ENCODE measurements around the gene PPP2R5D.

PPP2R5D gene

GRCh38 chr6:42963855-42964605 lies 20.3 kb upstream of the PPP2R5D start:
- in situ Hi-C loops (cut with HindIII; ENCODE audit: low sequenced_read_pairs), result no loop called here
- TF ChIP-seq CTCF (IDR thresholded peaks at IDR 0.05; ENCODE audit: low read depth, low read length, missing control alignments), result peak; percentile 33
- no peak overlapping the region for H3K4me3 ChIP-seq (ENCODE audit: low read depth, low read length)
- DNase-seq (ENCODE audit: low read depth), result no peak

DNA sequence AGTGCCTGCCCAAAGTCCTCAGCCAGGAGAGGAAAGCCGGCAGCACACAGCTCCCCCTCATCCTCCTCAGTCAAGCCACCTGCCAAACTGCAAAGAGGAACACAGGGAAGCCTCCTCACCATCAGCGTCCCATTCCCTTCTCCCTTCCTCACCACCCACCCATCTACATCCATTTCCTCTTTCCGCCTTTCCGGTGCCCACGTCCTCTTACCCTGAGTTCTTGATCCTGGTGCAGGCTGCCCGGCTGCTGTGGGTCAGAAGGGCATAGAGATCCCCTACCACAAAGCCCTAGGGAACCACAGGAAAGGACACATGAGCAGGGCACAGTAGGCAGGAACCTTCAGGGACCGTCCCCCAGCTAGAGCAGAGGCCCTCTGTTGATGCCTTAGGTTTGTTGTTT lies 17.8 kb upstream of the PPP2R5D start:
- no peak overlapping the region for H3K4me3 ChIP-seq (ENCODE audit: low read depth, low read length)
- in situ Hi-C loops (cut with HindIII; ENCODE audit: low sequenced_read_pairs), result no loop called here
- DNase-seq (ENCODE audit: low read depth), result no peak
- TF ChIP-seq CTCF (IDR thresholded peaks at IDR 0.05; ENCODE audit: low read depth, low read length, missing control alignments), result no peak

- no peak overlapping the region for H3K4me3 ChIP-seq (ENCODE audit: low read depth, low read length)
- in situ Hi-C loops (cut with HindIII; ENCODE audit: low sequenced_read_pairs), result no loop called here
- TF ChIP-seq CTCF (IDR thresholded peaks at IDR 0.05; ENCODE audit: low read depth, low read length, missing control alignments), result no peak
- no peak for DNase-seq (ENCODE audit: low read depth)
These were observed 17.1 kb upstream of the PPP2R5D start for GRCh38 chr6:42967228-42967627.

DNA sequence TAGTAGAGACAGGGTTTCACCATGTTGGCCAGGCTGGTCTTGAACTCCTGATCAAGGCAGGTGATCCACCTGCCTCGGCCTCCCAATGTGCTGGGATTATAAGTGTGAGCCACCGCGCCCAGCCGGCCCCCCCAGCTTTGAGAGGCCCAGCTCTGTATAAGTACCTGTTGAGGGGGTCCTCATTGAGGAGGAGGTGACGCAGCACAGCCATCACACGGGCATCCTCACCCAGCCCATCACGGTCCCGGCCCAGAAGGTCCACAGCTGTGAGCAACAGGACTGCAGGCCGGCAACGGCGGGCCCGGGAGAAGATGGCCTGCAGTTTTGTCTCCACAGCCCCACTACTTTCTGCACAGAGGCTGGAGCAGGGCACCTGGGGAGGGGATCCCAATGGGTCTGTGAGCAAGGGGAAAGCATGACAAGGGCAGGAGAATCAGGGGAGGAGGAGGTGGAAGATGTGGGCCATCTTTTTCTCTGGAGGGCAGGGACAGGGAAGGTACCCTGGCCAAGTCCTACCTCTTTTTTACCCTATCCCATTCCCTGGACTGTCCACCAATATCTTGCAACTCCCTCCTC lies 16.2 kb upstream of the PPP2R5D start:
- H3K4me3 ChIP-seq (ENCODE audit: low read depth, low read length), result no peak overlapping the region
- no peak for TF ChIP-seq CTCF (IDR thresholded peaks at IDR 0.05; ENCODE audit: low read depth, low read length, missing control alignments)
- in situ Hi-C loops (cut with HindIII; ENCODE audit: low sequenced_read_pairs), result no loop called here
- no peak for DNase-seq (ENCODE audit: low read depth)

- no peak for TF ChIP-seq CTCF (IDR thresholded peaks at IDR 0.05; ENCODE audit: low read depth, low read length, missing control alignments)
- in situ Hi-C loops (cut with HindIII; ENCODE audit: low sequenced_read_pairs), result no loop called here
- no peak for DNase-seq (ENCODE audit: low read depth)
- H3K4me3 ChIP-seq (ENCODE audit: low read depth, low read length), result no peak overlapping the region
These were observed 15.6 kb upstream of the PPP2R5D start for GRCh38 chr6:42968783-42969182.

DNA sequence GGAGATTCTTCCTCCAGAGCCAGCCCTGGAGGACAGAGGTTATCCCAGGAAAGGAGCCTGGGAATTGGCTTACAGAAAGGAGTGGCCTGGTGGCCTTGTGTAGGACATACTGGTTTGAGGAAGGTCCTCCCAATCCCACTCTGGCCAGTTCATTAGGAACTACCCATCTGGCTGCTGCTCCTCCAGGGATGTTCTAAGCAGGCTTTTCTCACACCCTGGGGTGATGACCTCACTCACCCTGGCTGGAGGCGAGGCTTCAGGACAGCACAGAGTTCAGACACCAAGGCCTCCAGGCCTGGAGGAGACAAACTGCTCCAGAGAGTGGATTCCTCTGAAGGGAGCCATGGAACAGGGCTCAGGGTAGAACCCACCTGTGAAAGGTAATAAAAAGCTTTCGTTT lies 14.9 kb upstream of the PPP2R5D start:
- H3K4me3 ChIP-seq (ENCODE audit: low read depth, low read length), result no peak overlapping the region
- no peak for TF ChIP-seq CTCF (IDR thresholded peaks at IDR 0.05; ENCODE audit: low read depth, low read length, missing control alignments)
- no peak for DNase-seq (ENCODE audit: low read depth)
- in situ Hi-C loops (cut with HindIII; ENCODE audit: low sequenced_read_pairs), result no loop called here
